ENCODE data around the gene ERGIC3.

- TF ChIP-seq EP300 (IDR thresholded peaks at IDR 0.05) (no peak), POLR2A (IDR thresholded peaks at IDR 0.05) (no peak), CTCF (IDR thresholded peaks at IDR 0.05) (no peak)
Measured at GRCh38 chr20:35555951-35556645, 14.2 kb downstream of the ERGIC3 start.
